Measurements from ENCODE around the gene SGIP1. TPM values are rescaled to one million over a fixed set of nuclear protein-coding genes. Genes with fewer than 3 reads are reported as not detected.

The SGIP1 gene
- total and polyA plus RNA-seq, 2 donors (not counting 3 experiments of a cell fraction or from before 2014, with no cell fraction given) = 30.9 to 68.9 TPM

- intact Hi-C loops (cut with micrococcal nuclease) (no loop called here), dilution Hi-C loops (cut with MboI; ENCODE audit: extremely low pct_ligation_motif_present, low sequenced_read_pairs) (no loop called here)
- no TSS peak for BruUV-seq (replicated peaks)
- POLR2A ChIA-PET = no interaction called here
- no peaks in the 10 kb centered on the region for H3K9me1 ChIP-seq (replicated peaks; ENCODE audit: control insufficient read depth, extremely low read depth, insufficient read depth, low read length)
- FAIRE-seq = no peak
- no peak overlapping the region for H3K4me2 ChIP-seq (ENCODE audit: insufficient read depth, low read length)
- no peaks in the 10 kb centered on the region for H3K27me3 ChIP-seq (ENCODE audit: control insufficient read depth in 2 of 2, insufficient read depth in 2 of 2, low read length in 2 of 2)
- no peak overlapping the region for H2AFZ ChIP-seq (ENCODE audit: low read depth, low read length)
- CTCF ChIA-PET = no interaction called here
- no peak for DNase-seq (ENCODE audit: low read depth, low spot score)
- no peaks in the 10 kb centered on the region for H3K4me1 ChIP-seq (ENCODE audit: control insufficient read depth, extremely low read depth, insufficient read depth, low read length)
- TF ChIP-seq MYC (IDR thresholded peaks at IDR 0.05; ENCODE audit: low read depth, low read length) (no peak), POLR2AphosphoS5 (IDR thresholded peaks at IDR 0.05; ENCODE audit: insufficient read depth, low read depth, low read length) (no peak)
- TF ChIP-seq, protein P1, sequence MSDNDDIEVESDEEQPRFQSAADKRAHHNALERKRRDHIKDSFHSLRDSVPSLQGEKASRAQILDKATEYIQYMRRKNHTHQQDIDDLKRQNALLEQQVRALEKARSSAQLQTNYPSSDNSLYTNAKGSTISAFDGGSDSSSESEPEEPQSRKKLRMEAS (IDR thresholded peaks at IDR 0.05; ENCODE audit: insufficient read depth, insufficient read length) = no peak
- H3K9me3 ChIP-seq (replicated peaks; ENCODE audit: control insufficient read depth, insufficient read depth, low read length) = no peaks in the 10 kb centered on the region
- no peak overlapping the region for H3K4me3 ChIP-seq (replicated peaks in 1 of 3; ENCODE audit: insufficient read depth in 1 of 3, low read depth in 1 of 3, low read length in 3 of 3)
- no peaks in the 10 kb centered on the region for H4K20me1 ChIP-seq (replicated peaks; ENCODE audit: control insufficient read depth, extremely low read depth, insufficient read depth, low read length)
- H3K79me2 ChIP-seq (ENCODE audit: control insufficient read depth, insufficient read depth, low read length) = no peaks in the 10 kb centered on the region
- H3K27ac ChIP-seq (ENCODE audit: insufficient read depth, low read depth, low read length) = no peak overlapping the region
- H3K9ac ChIP-seq (replicated peaks; ENCODE audit: extremely low read depth, insufficient read depth, low read length) = no peak overlapping the region
- peaks cover 0 to 2% of the 10 kb centered on the region in 2 experiments for H3K36me3 ChIP-seq (ENCODE audit: control insufficient read depth in 2 of 2, extremely low read depth in 1 of 2, insufficient read depth in 2 of 2, low read length in 2 of 2)
Observed at GRCh38 chr1:66652556-66652955, 118.6 kb downstream of the SGIP1 start.

DNA sequence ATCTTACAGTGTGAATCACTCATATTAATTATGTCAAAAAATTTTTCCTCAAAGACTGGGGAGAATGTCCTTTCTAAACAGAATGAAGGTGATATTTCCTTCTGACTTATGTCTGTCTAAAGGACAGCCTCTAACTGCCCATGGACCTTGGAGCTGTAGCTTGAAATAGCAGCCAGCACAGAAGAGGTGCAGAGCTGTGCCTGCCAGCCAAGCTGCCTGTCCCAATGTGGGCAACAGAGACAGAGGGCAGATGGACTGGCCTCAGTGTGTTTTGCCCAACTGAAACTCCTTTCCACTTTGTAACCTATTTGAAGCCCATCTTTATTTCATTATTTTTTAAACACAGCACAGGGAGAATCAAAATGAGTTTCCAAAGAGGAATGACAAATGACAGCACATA lies 120.7 kb downstream of the SGIP1 start:
- Histone ChIP-seq H3K9me1 (replicated peaks; ENCODE audit: control insufficient read depth, extremely low read depth, insufficient read depth, low read length) (no peaks in the 10 kb centered on the region), H3K9ac (replicated peaks; ENCODE audit: extremely low read depth, insufficient read depth, low read length) (no peak overlapping the region), H3K9me3 (replicated peaks; ENCODE audit: control insufficient read depth, insufficient read depth, low read length) (no peaks in the 10 kb centered on the region), H3K4me1 (ENCODE audit: control insufficient read depth, extremely low read depth, insufficient read depth, low read length) (no peaks in the 10 kb centered on the region), H3K27me3 (ENCODE audit: control insufficient read depth in 2 of 2, insufficient read depth in 2 of 2, low read length in 2 of 2) (no peaks in the 10 kb centered on the region), H3K27ac (ENCODE audit: insufficient read depth, low read depth, low read length) (no peak overlapping the region), H3K36me3 (ENCODE audit: control insufficient read depth in 2 of 2, extremely low read depth in 1 of 2, insufficient read depth in 2 of 2, low read length in 2 of 2) (peaks cover 0 to 2% of the 10 kb centered on the region in 2 experiments), H2AFZ (ENCODE audit: low read depth, low read length) (no peak overlapping the region), H3K4me3 (replicated peaks in 1 of 3; ENCODE audit: insufficient read depth in 1 of 3, low read depth in 1 of 3, low read length in 3 of 3) (no peak overlapping the region), H4K20me1 (replicated peaks; ENCODE audit: control insufficient read depth, extremely low read depth, insufficient read depth, low read length) (no peaks in the 10 kb centered on the region), H3K4me2 (ENCODE audit: insufficient read depth, low read length) (no peak overlapping the region), H3K79me2 (ENCODE audit: control insufficient read depth, insufficient read depth, low read length) (no peaks in the 10 kb centered on the region)
- intact Hi-C loops (cut with micrococcal nuclease) = no loop called here
- DNase-seq (ENCODE audit: low read depth, low spot score) (no peak), FAIRE-seq (no peak)
- BruUV-seq (replicated peaks) = no TSS peak
- CTCF ChIA-PET = no interaction called here
- dilution Hi-C loops (cut with MboI; ENCODE audit: extremely low pct_ligation_motif_present, low sequenced_read_pairs) = no loop called here
- TF ChIP-seq POLR2AphosphoS5 (IDR thresholded peaks at IDR 0.05; ENCODE audit: insufficient read depth, low read depth, low read length) (no peak), MYC (IDR thresholded peaks at IDR 0.05; ENCODE audit: low read depth, low read length) (no peak)
- TF ChIP-seq, protein P2, sequence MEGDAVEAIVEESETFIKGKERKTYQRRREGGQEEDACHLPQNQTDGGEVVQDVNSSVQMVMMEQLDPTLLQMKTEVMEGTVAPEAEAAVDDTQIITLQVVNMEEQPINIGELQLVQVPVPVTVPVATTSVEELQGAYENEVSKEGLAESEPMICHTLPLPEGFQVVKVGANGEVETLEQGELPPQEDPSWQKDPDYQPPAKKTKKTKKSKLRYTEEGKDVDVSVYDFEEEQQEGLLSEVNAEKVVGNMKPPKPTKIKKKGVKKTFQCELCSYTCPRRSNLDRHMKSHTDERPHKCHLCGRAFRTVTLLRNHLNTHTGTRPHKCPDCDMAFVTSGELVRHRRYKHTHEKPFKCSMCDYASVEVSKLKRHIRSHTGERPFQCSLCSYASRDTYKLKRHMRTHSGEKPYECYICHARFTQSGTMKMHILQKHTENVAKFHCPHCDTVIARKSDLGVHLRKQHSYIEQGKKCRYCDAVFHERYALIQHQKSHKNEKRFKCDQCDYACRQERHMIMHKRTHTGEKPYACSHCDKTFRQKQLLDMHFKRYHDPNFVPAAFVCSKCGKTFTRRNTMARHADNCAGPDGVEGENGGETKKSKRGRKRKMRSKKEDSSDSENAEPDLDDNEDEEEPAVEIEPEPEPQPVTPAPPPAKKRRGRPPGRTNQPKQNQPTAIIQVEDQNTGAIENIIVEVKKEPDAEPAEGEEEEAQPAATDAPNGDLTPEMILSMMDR (IDR thresholded peaks at IDR 0.05; ENCODE audit: extremely low read depth in 1 of 2, insufficient read depth in 1 of 2, low read depth in 1 of 2, low read length in 2 of 2) = no peak
- TF ChIP-seq, protein P1 (IDR thresholded peaks at IDR 0.05; ENCODE audit: insufficient read depth, insufficient read length) = no peak
- POLR2A ChIA-PET = no interaction called here
